Urothelium cell line (cell line): ENCODE results near the gene SLC35B2.
A peak's percentile ranks its signal among the peaks of the same experiment; 100 is the strongest.
"Not testable (repeated sequence)": the region's sequence is repeated elsewhere in the genome, so short reads cannot be mapped to it uniquely, and the experiment has no call there.

ENCODE experiments used
- DNase-seq: peaks from one replicate; pipeline ENCODE4 v3.0.0; 2011; ENCODE audit warnings: low spot score, mixed read lengths
- FAIRE-seq: peaks from 2 replicates; lab custom pipeline; 2011; peaks lifted over from hg19 to GRCh38; lab: Jason Lieb, UNC

Gene SLC35B2

GRCh38 chr6:44237021-44237812, 20.1 kb downstream of the SLC35B2 start:
- peak; percentile 86 for FAIRE-seq
- DNase-seq = peak; percentile 95

DNA sequence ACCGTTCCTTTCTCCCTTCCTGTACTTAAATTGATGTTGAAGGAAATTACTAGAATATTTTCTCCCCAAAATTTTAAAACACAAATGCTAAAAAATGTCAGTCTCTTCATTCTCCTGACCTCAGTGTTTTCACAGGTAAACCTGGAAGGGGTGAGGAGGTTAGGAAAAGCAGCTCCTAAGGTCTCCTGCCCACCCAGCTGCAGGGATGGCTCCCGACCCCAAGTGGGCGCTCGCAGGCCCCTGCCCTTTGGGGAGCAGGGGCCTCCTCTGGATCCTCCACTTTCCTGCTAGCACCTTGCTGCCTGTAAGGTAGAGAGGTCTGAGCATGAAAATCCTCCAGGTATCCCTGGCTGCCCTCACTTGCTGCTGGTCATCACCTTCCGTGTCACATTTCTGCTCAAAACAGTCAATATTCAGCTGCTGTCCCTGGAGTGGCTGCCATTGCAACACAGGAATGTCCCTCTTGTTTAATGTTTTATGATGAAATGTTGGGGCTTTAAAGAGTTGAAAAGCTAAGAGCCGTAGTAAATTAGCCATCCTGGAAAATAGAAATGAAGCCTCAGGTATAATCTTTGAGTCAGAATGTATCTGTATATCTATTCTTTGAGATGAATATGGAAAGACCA, 21.3 kb downstream of the SLC35B2 start:
- FAIRE-seq = no peak
- no peak for DNase-seq

DNA sequence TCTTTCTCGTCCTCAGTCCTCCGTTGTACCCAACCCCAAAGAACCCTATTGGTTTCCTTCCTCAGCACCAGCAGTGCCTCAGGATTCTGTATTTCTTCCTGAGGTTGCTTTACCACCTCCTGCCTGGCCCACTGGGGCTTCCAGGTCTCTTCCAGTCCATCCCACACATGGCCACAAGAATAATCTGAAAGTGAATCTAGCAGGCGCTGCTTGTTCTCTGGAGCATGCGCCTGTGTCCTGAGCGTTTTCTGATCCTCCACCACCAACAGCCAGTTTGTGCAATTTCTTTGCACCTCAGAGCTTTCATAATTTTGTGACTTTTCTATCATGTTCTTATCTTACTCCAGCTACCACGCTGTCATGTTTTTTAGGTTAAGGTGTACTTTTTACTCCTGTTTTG, 22.1 kb downstream of the SLC35B2 start:
- DNase-seq (no peak), FAIRE-seq (no peak)

GRCh38 chr6:44234101-44235025, 23.0 kb downstream of the SLC35B2 start:
- DNase-seq (peak; percentile 63), FAIRE-seq (no peak)

DNA sequence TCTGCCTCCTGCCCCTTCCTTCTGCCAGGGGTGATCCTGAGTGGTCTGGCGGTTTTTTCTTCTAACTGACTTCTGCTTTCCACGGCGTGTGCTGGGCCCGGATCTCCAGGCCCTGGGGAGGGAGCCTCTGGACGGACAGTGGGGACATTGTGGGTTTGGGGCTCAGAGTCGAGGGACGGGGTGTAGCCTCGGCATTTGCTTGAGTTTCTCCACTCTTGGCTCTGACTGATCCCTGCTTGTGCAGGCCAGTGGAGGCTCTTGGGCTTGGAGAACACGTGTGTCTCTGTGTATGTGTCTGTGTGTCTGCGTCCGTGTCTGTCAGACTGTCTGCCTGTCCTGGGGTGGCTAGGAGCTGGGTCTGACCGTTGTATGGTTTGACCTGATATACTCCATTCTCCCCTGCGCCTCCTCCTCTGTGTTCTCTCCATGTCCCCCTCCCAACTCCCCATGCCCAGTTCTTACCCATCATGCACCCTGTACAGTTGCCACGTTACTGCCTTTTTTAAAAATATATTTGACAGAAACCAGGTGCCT, 23.7 kb downstream of the SLC35B2 start:
- FAIRE-seq = no peak
- no peak for DNase-seq

GRCh38 chr6:44232676-44233566, 24.4 kb downstream of the SLC35B2 start:
- FAIRE-seq = no peak
- no peak for DNase-seq

DNA sequence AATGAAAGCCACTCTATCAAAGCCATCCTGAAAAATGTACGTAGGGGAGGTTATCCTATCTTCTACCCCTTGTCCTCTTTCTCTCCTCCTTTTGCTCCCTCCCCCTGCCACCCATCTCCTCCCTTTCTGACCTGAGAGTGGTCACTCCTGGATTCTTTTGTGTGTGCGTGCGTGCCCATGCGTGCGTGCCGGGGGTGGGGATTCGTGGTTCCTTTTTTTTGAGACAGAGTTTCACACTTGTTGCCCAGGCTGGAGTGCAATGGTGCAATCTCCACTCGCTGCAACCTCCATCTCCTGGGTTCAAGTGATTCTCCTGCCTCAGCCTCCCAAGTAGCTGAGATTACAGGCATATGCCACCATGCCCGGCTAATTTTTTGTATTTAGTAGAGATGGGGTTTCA, 25.9 kb downstream of the SLC35B2 start:
- FAIRE-seq = not testable (repeated sequence)

GRCh38 chr6:44230034-44230675, 27.2 kb downstream of the SLC35B2 start:
- DNase-seq = no peak
- no peak for FAIRE-seq

More for the DNA sequence above, 25.9 kb downstream of the SLC35B2 start:
- not testable (repeated sequence) for DNase-seq

GRCh38 chr6:44229376-44230033, 27.8 kb downstream of the SLC35B2 start:
- FAIRE-seq = no peak
- no peak for DNase-seq

- FAIRE-seq = no peak
- no peak for DNase-seq
Measured at GRCh38 chr6:44228836-44229235, 28.5 kb downstream of the SLC35B2 start.

GRCh38 chr6:44228433-44228832, 28.9 kb downstream of the SLC35B2 start:
- FAIRE-seq = no peak

GRCh38 chr6:44228031-44228430, 29.3 kb downstream of the SLC35B2 start:
- DNase-seq (no peak), FAIRE-seq (no peak)

More at GRCh38 chr6:44228433-44228832, 28.9 kb downstream of the SLC35B2 start:
- DNase-seq = no peak

- FAIRE-seq (no peak), DNase-seq (no peak)
Measured at GRCh38 chr6:44227148-44227793, 30.1 kb downstream of the SLC35B2 start.

- no peak for FAIRE-seq
- DNase-seq = no peak
Measured at GRCh38 chr6:44226368-44227147, 30.8 kb downstream of the SLC35B2 start.

DNA sequence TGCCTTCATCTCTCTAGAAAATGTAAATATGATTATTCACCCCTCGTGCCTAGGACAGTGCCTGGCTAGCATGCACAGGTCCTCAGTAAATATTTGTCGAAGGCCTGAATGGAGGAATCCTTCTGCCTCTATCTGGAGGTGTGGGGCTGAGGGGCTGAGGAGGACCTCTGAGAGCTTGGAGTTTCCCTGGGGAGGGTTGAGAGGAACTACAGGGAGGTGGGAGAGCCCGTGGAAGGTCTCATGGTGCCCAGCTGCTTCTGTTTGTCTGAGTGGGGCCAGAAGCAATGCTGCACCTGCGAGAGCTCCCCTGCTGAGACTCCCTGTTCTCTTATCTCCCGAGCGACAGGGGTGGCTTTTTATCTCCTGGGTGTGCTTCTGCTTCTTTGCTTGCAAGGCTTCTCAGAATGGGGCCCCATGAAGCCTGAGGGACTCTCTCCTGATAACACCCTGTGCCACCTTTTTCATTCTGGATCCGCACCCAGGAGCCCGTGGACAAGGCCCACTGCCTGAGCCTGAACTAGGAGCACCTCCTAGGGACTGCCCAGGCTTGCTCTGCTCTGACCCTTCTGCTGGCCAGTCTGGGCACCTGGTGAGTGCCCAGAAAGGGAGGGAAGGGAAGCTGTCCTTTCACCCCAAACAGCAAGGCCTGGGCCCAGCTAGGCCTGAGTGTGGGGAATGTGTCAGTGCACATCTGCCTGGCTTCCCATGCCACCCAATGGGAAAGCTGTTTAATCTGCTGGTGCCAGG, 31.6 kb downstream of the SLC35B2 start:
- DNase-seq (no peak), FAIRE-seq (no peak)

- no peak for DNase-seq
- FAIRE-seq = no peak
Measured at GRCh38 chr6:44224965-44225305, 32.4 kb downstream of the SLC35B2 start.
